Inflammatory macrophage treated with lipopolysaccharide for 1 hour (primary cell): ENCODE measurements around the gene KRTAP2-1.
"Not testable (repeated sequence)": the region's sequence is repeated elsewhere in the genome, so short reads cannot be mapped to it uniquely, and the experiment has no call there.

Source experiments
- DNase-seq, 2 donors: peaks; one replicate each; pipeline ENCODE4 v3.0.0-alpha.2; 2020 to 2022

Gene KRTAP2-1

GRCh38 chr17:41010441-41010840, 36.7 kb downstream of the KRTAP2-1 start:
- DNase-seq, result no peak

- no peak for DNase-seq
These were observed 37.2 kb downstream of the KRTAP2-1 start for GRCh38 chr17:41009936-41010335.

GRCh38 chr17:41009301-41009760, 37.8 kb downstream of the KRTAP2-1 start:
- no peak for DNase-seq

GRCh38 chr17:41008811-41009210, 38.3 kb downstream of the KRTAP2-1 start, which contains the start of gene KRTAP3-1:
Gene KRTAP3-1, minus strand, starts transcription at chr17:41009128. Its CDS starts 54 bp downstream, at chr17:41009074.
- DNase-seq, result no peak

GRCh38 chr17:41004397-41004796, 42.7 kb downstream of the KRTAP2-1 start:
- no peak for DNase-seq

GRCh38 chr17:41003926-41004325, 43.2 kb downstream of the KRTAP2-1 start:
- DNase-seq, result no peak

GRCh38 chr17:41002814-41003213, 44.3 kb downstream of the KRTAP2-1 start:
- peak in 1 of 2 donors; percentile 22 for DNase-seq

- no peak for DNase-seq
These were observed 45.3 kb downstream of the KRTAP2-1 start for GRCh38 chr17:41001795-41002194.

- not testable (repeated sequence) for DNase-seq
These were observed 47.6 kb downstream of the KRTAP2-1 start, which contains the start of gene KRTAP3-2 for GRCh38 chr17:40999563-40999962. Gene KRTAP3-2, minus strand, starts transcription at chr17:40999906. Its CDS starts 53 bp downstream, at chr17:40999853.

- no peak for DNase-seq
These were observed 49.8 kb downstream of the KRTAP2-1 start for GRCh38 chr17:40997361-40997760.

- DNase-seq, result no peak
These were observed 50.3 kb downstream of the KRTAP2-1 start for GRCh38 chr17:40996829-40997228.
